GM18517 (cell line): ENCODE measurements around the gene GINS2.

Experiments used
- ATAC-seq: cut with Tn5 transposase; IDR thresholded peaks from one replicate; pipeline ENCODE4 v1.9.1; 2021; ENCODE audit warnings: mild to moderate bottlenecking, moderate library complexity; ENCODE audit not compliant: unreplicated experiment

GINS2 gene

DNA sequence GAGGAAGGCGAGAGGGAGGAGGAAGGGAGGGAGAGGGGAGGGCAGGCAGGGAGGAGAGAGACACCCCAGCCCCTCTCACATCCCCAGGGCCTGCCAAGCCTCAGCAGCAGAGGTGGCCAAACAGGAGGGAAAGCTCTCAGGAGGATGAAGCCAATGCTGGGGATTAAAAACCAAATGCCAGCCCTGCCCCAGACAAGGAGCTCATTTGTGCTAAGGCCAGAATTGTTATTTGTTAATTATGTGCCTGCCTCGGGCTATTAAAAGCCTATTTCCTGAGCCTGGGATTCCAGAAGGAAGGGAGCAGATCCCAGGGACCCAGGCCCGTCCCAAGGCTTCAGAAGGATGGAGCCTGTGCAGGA, 27.9 kb upstream of the GINS2 start:
- ATAC-seq = no peak

DNA sequence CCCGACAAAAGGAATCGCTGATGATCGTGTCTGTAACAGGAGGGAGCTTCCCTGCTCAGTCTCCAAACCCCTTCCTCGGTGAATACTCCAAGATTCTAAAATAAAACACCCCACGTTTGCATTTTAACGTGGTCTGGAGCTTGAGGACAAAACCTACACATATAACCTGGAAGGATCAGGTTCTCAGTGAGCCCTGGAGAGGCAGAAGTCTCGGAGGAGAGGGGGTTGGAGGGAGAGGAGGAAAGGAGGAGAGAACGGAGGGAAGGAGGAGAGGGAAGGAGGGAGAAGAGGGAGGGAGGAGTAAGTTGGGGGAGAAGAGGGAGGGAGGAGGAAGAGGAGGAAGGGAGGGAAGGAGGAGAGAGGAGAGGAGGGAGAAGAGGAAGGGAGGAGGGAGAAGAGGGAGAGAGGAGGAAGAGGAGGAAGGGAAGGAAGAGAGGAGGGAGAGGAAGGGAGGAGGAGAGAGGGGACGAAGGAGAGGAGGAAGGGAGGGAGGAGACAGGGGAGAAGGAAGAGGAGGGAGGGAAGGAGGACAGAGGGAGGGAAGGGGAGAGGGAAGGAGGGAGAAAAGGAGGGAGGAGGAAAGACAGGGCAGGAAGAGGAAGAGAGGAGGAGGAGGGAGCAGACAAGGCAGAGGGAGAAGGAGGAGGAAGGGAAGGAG, 27.4 kb upstream of the GINS2 start:
- ATAC-seq = no peak

DNA sequence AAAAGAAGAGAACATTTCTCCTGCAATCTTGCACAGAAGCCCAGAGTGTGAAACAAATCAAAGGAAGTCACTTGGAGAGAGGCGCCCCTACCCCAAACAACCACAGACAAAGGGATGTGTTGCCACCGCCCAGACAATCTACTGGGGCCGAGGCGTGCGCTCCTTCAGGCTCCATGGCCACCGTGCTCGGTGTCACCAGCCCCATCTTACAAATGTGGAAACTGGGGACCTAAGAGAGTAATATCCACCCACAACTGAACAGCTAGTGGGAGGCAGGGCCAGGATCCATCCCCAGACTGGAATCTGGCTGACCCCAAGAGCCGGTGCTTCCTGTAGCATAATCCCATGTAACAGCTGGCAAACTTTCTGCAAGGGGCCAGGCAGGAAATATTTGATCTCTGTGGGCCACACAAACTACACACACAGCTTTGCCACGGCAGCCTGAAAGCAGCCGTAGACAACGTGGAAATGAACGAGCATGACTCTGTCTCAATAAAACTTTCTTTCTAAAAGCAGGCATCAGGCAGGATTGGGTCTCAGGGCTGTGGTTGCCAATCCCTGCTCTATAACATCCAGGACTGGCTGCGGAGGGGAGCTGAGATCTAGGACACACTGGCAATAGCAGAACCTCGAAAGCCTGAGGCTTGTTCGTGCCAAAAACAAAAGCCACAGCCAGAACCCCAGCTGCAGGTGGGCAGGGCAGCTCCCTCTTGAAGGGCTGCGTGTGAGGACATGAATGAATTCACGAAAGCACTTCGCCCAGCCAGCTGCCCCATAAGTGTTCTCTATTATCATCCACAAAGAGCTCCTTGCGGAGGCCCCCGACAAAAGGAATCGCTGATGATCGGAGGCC, 26.6 kb upstream of the GINS2 start:
- ATAC-seq = no peak

DNA sequence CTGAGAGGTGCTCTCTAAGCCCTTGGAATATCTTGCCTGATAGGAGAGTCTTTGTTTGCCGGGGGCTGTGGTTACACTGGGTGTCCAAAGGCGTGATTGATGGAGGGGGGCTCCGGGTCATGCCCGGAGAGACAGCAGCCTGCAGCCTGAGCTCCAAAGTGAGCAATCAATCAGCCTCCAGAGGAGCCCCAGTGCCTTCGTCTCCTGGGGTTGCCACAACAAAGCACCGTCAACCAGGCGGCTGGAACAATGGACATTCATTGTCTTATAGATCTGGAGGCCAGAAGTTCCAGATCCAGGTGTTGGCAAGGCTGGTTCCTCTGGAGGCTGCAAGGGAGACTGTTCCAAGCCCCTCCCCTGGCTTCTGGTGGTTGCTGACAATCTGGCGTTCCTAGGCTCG, 24.0 kb upstream of the GINS2 start:
- no peak for ATAC-seq

DNA sequence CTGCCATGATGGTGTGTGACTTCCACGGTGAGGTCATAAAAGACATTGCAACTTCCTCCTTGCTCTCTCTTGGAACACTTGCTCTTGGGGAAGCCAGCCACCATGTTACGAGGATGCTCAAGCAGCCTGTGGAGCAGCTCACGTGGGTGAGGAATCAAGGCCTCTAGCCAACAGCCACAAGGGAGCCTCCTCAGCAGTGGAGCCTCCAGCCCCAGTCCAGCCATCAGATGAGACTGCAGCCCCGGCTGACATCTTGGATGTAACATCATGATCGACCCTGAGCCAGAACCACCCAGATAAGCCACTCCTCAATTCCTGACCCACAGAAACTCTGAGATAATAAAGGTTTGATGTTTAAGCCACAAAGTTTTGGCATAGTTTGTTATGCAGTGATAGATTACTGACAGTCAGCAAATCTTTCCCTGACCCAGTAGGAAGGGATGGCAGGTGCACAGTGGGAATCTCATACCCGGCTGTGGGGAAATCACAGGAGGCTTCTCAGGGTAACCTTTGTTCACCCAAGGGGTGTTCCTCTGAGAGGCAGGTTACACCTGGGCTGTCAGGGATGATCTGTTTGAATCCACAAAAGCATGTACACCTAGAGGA, 23.3 kb upstream of the GINS2 start:
- ATAC-seq = no peak

DNA sequence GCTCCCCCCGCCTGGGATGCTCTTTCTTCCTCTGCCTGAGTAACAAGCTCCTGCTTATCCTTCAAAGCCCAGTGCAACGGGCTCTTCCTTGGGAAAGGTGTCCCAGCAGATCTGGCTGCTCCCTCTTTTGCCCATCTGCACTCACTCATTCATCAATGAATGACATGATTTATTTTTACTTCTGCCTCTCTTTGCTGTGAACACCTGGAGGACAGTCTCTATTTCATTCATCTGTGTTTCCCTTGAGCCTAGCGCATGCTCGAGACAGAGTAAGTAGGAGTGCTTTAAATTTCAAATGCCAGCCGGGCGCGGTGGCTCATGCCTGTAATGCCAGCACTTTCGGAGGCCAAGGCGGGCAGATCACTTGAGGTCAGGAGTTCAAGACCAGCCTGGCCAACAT, 22.0 kb upstream of the GINS2 start:
- no peak for ATAC-seq

DNA sequence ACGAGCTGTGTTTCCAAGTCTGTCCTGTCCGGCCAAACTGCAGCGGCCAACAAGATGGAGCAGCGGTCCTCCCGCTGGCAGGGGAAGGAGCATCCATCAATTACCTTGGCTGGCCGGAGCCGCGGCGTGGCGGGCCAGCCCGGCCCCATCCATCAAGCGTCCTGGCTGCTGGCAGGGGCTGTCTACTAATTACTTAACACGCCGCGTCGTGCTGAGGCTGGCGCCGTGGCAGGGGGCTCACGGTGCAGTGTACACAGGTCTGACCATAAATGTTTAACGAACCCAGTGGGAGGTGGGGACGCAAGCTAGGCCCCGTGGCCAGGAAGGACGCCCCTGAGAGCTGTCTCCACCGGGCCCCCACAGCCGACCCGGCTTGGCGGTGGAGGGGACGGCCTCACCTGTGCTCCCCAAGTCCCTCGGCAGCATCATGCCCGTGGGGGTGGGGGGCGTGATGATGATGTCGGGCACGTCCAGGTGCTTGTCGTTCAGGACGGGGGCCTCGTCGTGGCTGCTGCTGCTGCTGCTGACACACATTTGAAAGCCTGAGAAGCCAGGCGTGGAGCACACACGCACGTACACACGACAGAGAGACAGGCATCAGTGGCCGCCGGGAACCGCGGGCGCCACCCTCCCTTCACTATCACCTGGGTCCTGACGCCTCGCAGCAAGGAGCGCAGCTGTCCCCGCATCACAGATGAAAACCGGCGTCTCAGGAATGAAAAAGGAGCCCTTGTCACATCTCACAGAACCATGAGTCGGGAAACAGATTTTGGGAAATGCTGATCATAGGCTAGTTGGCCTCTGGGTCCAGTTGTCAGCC, 21.2 kb upstream of the GINS2 start:
- ATAC-seq = no peak

DNA sequence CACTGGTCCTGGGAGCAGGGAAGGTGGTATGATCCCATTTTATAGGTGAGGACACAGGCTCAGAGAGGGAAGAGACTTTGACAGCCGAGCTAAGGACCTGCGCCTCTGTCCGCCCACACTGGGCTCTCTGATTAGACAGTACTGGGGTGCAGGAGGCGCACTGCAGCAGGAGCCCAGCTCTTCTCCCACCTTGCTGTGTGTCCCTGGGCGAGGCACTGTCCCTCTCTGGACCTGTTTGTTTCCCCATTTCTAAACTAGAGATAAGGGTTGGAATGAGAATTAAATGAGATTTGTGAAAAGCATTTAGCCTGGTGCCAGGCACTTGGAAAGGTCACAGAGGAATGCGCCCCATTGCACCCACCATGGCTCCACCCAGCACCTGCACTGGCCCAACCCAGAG, 19.6 kb upstream of the GINS2 start:
- no peak for ATAC-seq

DNA sequence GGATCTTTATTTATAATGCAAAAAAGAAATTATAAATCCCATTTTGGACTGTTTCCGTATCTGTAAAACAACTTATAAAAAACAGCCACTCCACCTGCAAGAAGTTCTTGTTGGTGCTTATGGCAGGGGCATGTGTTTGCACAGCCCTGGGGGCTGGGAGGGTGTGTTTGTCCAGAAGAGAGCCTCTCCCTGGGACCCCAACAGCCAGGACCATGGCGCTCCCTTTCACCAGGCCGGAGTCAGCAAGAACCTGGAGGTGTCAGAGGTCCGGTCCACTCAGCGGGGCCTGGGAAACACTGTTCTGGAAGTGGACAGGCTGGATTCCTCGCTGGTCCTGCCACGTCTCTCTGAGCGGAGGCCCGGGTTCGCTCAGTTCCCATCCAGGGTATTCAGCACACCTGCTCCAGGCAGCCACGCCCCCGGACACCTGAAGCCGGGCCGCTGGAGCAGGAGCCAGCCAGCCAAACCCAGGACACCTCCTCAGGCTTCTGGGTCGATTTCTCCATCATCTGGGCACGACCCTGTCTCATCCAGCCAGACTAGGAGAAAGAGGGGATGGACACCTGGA, 18.9 kb upstream of the GINS2 start:
- no peak for ATAC-seq

DNA sequence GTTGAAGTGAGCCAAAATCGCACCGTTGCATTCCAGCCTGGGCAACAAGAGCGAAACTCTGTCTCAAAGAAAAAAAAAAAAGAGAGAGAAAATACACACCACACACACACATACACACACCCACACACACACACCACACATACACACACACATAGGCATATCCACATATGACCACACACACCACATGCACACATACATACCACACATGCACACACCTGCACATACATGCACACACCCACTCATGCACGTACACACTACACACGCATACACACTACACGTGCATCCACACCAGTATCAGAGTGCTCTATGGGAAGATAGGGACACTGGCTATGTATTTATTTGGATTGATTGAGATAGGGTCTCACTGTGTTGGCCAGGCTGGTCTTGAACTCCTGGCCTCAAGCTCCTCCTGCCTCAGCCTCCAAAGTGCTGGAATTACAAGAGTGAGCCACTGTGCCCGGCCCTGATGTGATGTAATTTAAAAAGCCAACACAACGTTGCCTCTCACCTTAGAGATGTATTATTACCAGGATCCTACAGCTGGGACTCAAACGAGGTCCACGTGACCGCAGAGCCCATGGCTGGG, 17.8 kb upstream of the GINS2 start:
- no peak for ATAC-seq

DNA sequence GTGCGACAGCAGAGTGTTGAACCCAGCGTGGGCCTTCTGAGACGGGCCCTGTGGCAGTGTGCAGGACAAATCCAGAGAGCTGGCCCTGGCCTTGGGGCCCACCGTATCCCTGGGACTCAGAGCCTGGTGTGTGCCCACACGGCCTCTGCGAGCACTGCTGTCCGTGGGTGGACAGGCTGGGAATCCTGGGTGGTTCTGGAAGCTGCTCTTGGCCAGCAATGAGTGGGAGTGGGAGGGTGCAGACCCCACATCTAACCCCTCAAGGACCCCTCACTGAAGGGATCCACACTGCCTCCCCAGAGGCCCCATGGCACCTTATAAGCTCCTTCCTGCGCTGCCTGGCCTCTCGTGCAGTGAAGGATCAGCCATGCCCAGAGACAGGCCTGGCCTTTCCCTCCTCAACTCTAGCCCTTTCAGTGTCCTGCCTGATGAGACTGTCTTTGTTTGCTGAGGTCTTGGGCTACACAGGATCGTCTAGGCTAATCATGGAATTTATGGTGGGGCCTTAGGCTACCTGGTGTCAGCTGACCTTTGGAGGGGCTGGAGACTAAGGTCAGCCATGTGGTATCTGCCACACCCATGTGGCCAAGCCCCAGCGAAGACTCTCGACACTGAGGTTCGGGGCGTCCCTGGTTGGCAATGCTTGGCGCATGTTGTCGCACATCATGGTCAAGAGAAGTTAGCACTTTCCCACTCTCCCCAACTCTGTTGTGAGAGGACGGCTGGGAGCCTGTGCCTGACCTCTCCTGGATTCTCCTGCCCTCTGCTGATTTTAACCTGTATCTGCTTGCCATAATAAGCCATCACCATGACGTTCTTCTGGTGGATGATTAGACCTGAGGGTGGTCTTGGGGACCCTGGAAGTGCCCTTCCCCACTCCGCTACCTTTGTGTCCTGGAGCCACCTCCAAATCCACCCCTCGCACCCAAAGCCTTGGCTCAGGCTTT, 16.4 kb upstream of the GINS2 start:
- no peak for ATAC-seq

DNA sequence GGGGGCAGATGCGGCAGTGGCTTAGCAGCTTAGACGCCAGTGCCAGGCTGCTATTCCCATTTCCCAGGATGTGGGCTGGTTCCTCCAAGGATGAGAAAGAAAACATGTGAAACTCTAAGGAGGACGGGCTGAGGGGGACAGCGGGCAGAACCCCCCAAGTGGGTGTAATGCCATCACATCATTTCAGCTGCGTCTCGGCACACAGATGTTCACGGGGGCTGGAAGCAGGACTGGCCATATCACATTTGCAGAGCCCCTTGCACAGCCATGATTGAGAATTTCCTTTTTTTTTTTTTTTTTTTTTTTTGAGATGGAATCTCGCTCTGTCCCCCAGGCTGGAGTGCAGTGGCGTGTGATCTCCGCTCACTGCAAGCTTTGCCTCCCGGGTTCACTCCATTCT, 15.3 kb upstream of the GINS2 start:
- no peak for ATAC-seq

DNA sequence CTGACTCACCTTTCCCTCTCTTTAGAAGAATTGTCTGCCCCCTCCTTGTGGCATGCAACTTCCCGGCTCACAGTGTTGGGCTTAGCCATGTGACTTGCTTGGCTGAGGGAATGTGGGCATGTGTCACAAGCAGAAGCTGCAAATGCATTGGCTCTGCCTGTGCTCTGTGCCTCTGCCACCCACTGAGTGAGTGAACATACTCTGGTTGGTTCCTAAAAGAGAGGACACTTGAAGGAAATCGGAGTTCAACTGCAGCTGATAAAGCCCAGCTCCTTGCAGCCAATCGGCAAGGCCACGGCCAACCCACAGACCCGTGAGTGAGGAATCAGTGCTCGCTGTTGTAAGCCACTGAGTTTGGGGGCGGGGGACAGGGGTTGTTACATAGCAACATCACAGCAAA, 10.9 kb upstream of the GINS2 start:
- ATAC-seq = no peak

DNA sequence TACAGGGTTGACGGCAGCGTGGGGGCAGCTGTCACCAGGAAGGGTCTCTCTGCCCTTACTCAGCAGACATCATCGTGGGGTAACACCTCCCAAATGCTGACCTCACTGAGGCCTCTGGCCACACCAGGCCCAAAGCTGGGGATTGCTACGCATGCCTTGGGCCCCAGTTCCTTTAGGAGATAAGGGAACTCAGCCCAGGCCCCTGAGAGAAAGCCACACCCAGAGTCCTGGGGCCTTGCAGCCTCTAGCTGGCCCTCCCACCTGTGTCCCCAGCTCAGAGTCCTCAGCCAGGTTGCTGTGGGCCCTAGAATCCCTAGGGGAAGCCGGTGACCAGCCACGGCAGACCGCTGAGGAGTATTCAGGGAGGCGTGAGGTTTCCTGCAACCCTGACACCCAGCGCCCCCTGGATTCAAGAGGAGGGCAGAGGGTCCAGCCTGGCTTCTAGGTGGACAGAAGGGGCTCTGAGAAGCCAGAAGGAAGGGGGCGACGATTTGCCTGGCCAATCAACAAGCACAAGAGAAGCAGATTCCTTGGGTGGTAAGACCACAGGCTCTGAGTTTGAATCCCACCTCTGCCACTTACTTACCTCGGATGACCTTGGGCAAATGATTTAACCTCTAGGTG, 10.3 kb upstream of the GINS2 start:
- ATAC-seq = no peak

DNA sequence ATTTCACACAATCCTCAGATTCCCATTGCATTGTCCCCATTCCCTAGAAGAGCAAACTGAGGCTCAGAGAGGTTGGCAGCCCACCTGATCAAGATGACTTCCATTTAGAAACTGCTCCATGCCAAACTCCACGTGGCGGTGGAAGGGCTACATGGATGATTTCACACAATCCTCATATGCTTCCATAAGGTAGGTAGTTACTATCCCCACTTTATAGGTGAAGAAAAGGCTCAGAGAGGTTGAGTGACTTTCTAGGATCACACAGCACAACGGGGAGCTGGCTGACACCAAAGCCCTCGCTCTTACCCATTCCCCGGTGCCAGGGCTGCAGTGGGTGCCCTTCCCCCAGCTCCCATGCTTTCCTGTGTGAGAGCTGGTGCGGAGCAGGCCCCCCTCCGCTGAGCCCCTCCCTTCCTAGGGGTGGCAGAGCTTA, 9.7 kb upstream of the GINS2 start:
- no peak for ATAC-seq

DNA sequence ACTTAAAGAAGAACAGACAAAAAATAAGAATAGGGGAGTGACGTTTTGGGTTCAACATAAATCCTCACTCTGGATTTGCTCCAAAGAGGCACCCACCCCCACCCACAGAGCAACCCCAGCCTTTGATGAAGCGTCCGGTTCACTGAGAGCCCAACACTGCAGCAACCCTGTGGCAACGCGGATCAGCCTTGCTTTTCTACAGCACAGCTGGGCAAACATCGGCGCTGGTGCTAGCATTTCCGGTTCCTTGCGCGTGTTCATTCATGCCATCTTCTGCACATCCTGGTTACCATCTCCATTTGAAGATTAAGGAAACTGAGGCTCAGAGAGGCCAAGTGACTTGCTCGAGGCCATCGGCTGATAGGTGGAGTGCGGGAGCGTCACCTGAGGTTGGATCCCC, 8.7 kb upstream of the GINS2 start:
- ATAC-seq = no peak

DNA sequence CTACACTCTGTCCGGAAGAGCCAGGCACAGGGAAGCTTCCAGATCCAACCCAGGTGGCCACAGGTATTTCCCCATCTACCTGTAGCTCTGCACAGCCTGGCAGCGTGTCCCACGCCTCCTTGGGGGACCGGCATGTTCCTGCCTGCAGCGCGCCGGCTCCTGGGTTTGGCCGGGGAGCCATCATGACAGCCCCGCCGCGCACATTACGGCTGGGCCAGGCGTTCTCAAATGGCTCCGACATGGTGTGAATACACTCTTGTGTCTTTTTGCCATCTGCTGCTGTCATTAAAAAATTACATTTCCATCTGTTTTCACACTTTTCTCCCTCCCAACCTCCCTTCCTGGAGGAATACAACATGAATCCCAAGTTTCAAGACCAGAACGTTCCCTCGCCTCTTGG, 8.0 kb upstream of the GINS2 start:
- ATAC-seq = no peak

DNA sequence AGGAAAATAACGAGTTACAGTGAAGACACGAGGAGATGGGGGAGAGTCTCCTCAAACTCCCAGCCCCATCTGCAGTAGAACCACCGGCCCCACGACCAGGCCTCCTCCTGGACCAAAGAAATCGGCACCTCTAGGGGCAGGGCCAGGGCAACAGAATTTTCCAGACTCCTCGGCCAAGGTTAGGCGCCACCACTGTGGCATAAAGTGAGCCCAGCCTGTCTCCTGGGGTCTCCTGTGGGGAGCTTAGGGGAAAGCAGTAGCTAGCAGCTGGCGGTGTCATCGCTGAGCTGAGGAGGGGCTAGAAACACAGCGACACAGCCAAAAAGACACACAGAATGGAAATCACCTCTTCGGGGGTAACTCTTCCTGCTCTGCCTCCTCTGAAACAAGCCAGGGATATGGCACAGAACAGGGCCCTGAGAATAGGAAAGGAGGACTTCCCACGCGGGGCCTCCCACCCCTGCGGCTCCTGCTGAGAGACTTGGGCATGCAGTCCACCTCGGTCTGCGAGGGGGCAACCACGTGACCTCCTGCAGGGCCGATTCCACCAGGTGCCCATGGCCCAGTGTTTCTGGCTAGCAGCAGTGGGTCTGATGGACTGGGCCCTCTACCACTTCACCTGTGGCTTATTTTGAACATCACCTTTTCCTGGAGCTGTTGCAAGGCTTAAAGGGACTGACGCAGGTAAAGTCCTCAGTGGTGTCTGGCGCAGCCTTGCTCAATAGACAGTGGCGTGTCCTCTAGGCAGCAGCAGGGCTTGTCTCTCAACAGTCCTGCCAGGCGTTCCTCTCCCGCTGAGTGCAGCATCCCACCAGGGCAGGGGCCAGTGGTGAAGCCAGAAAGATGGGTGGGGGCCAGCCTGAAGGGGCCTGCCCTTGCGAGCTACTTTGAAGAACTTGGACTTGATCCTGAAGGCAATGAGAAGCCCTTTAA, 6.7 kb upstream of the GINS2 start:
- ATAC-seq = no peak
